OCI-LY3 (cell line): Measurements from ENCODE around the gene PRIMA1.

Source experiments
- EZH2phosphoT487 ChIP-seq: fragments of 200-600 bp; shearing (Covaris generic); IDR thresholded peaks from 2 replicates; pipeline ENCODE4 v1.6.1; 2018; ENCODE audit warnings: antibody characterized with exemption, mixed run types, low read depth
- TF ChIP-seq, protein P1 (sequence below): fragments of 200-600, 300-600 bp; sonication (generic); IDR thresholded peaks from 2 replicates; pipeline ENCODE4 v1.5.1; 2014; ENCODE audit warnings: antibody characterized with exemption, low read length, low read depth

DNA sequence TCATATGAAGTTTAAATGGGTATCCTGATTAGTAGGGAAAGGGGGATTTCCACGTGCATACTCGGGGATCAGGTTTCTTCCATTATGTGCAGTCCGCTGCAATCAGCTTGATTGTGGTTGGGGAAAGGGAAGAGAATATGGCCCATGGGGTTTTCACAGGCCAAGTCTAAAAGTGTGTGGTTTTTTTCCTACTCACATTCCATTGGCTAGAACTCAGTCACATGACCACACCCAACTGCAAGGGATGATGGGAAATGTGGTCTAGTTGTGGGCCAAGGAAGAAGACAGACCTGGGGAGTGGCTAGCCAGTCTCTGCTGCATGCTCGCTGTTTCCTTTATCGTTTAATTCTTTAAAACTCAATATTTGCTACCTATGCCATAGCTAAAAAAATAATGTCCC, 105.1 kb downstream of the PRIMA1 start:
- TF ChIP-seq, protein P1, sequence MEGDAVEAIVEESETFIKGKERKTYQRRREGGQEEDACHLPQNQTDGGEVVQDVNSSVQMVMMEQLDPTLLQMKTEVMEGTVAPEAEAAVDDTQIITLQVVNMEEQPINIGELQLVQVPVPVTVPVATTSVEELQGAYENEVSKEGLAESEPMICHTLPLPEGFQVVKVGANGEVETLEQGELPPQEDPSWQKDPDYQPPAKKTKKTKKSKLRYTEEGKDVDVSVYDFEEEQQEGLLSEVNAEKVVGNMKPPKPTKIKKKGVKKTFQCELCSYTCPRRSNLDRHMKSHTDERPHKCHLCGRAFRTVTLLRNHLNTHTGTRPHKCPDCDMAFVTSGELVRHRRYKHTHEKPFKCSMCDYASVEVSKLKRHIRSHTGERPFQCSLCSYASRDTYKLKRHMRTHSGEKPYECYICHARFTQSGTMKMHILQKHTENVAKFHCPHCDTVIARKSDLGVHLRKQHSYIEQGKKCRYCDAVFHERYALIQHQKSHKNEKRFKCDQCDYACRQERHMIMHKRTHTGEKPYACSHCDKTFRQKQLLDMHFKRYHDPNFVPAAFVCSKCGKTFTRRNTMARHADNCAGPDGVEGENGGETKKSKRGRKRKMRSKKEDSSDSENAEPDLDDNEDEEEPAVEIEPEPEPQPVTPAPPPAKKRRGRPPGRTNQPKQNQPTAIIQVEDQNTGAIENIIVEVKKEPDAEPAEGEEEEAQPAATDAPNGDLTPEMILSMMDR = no peak
- TF ChIP-seq EZH2phosphoT487 = no peak
